ENCODE data around the gene BRINP2.

The BRINP2 gene

GRCh38 chr1:177238967-177239366 lies 68.2 kb downstream of the BRINP2 start:
- ChIA-PET CTCF (no interaction called here), POLR2A (ENCODE audit: low non-redundant PET) (no interaction called here)
- TF ChIP-seq CTCF (conservative IDR thresholded peaks at IDR 0.05; ENCODE audit: low read depth) = no peak
- H3K27ac ChIP-seq = no peak overlapping the region
- DNase-seq (ENCODE audit: low spot score) = no peak

GRCh38 chr1:177239792-177240191 lies 69.0 kb downstream of the BRINP2 start:
- ChIA-PET POLR2A (ENCODE audit: low non-redundant PET) (no interaction called here), CTCF (no interaction called here)
- TF ChIP-seq CTCF (conservative IDR thresholded peaks at IDR 0.05; ENCODE audit: low read depth) = no peak
- H3K27ac ChIP-seq = no peak overlapping the region
- DNase-seq (ENCODE audit: low spot score) = no peak

GRCh38 chr1:177243773-177244172 lies 73.0 kb downstream of the BRINP2 start:
- no peak for DNase-seq (ENCODE audit: low spot score)
- ChIA-PET POLR2A (ENCODE audit: low non-redundant PET) (no interaction called here), CTCF (interaction anchor here (0.6 kb wide), 1 partner anchor 1249 kb away, joined by 3 read pairs; no protein-coding TSS in a partner anchor)
- no peak for TF ChIP-seq CTCF (conservative IDR thresholded peaks at IDR 0.05; ENCODE audit: low read depth)
- no peak overlapping the region for H3K27ac ChIP-seq

- no peak for DNase-seq (ENCODE audit: low spot score)
- H3K27ac ChIP-seq = no peak overlapping the region
- POLR2A ChIA-PET (ENCODE audit: low non-redundant PET) = no interaction called here
- no peak for TF ChIP-seq CTCF (conservative IDR thresholded peaks at IDR 0.05; ENCODE audit: low read depth)
- CTCF ChIA-PET = no interaction called here
Observed at GRCh38 chr1:177246710-177247580, 76.2 kb downstream of the BRINP2 start.

- no peak for TF ChIP-seq CTCF (conservative IDR thresholded peaks at IDR 0.05; ENCODE audit: low read depth)
- POLR2A ChIA-PET (ENCODE audit: low non-redundant PET) = no interaction called here
- H3K27ac ChIP-seq = no peak overlapping the region
- CTCF ChIA-PET = no interaction called here
- no peak for DNase-seq (ENCODE audit: low spot score)
Observed at GRCh38 chr1:177247623-177248176, 76.9 kb downstream of the BRINP2 start.

GRCh38 chr1:177248258-177248657 lies 77.5 kb downstream of the BRINP2 start:
- no peak for TF ChIP-seq CTCF (conservative IDR thresholded peaks at IDR 0.05; ENCODE audit: low read depth)
- ChIA-PET POLR2A (ENCODE audit: low non-redundant PET) (no interaction called here), CTCF (no interaction called here)
- H3K27ac ChIP-seq = no peak overlapping the region
- no peak for DNase-seq (ENCODE audit: low spot score)
